Measurements from ENCODE around the gene YBX2. TPM values are rescaled to one million over a fixed set of nuclear protein-coding genes. Genes with fewer than 3 reads are reported as not detected.

The YBX2 gene
- total and polyA plus RNA-seq, 2 donors (not counting 3 experiments of a cell fraction or from before 2014, with no cell fraction given) = 0.15 to 0.31 TPM

GRCh38 chr17:7284911-7285310, 9.5 kb downstream of the YBX2 start:
- TF ChIP-seq CTCF (IDR thresholded peaks at IDR 0.05; ENCODE audit: extremely low read depth in 1 of 2, insufficient read depth in 1 of 2, low read depth in 1 of 2, low read length in 2 of 2) (no peak), POLR2AphosphoS5 (IDR thresholded peaks at IDR 0.05; ENCODE audit: insufficient read depth, low read depth, low read length) (no peak), GATA2 (IDR thresholded peaks at IDR 0.05; ENCODE audit: insufficient read depth, insufficient read length, low read depth, low read length) (no peak), JUN (IDR thresholded peaks at IDR 0.05; ENCODE audit: borderline replicate concordance, insufficient read depth, insufficient read length, low read depth) (no peak), POLR2A (IDR thresholded peaks at IDR 0.05; ENCODE audit: low read depth, low read length) (no peak), MYC (IDR thresholded peaks at IDR 0.05; ENCODE audit: low read depth, low read length) (no peak), FOS (IDR thresholded peaks at IDR 0.05; ENCODE audit: borderline replicate concordance, insufficient read depth, low read length) (no peak)
- FAIRE-seq (no peak), DNase-seq (ENCODE audit: low read depth, low spot score) (no peak)
- intact Hi-C loops (cut with micrococcal nuclease) (no loop called here), dilution Hi-C loops (cut with MboI; ENCODE audit: extremely low pct_ligation_motif_present, low sequenced_read_pairs) (no loop called here)
- no peaks in the 10 kb centered on the region for H3K9me3 ChIP-seq (replicated peaks; ENCODE audit: control insufficient read depth, insufficient read depth, low read length)
- ChIA-PET POLR2A (no interaction called here), CTCF (interaction anchor here (0.6 to 10.2 kb wide), 3 partner anchors 12 to 20 kb away, joined by 3 to 170 read pairs (median 5); no protein-coding TSS in a partner anchor)
- no peaks in the 10 kb centered on the region for H4K20me1 ChIP-seq (replicated peaks; ENCODE audit: control insufficient read depth, extremely low read depth, insufficient read depth, low read length)
- no peaks in the 10 kb centered on the region for H3K79me2 ChIP-seq (ENCODE audit: control insufficient read depth, insufficient read depth, low read length)
- H3K27ac ChIP-seq (ENCODE audit: insufficient read depth, low read depth, low read length) = no peak overlapping the region
- no peaks in the 10 kb centered on the region for H3K36me3 ChIP-seq (ENCODE audit: control insufficient read depth in 2 of 2, extremely low read depth in 1 of 2, insufficient read depth in 2 of 2, low read length in 2 of 2)
- no peak overlapping the region for H3K4me3 ChIP-seq (replicated peaks in 1 of 3; ENCODE audit: insufficient read depth in 1 of 3, low read depth in 1 of 3, low read length in 3 of 3)
- H3K4me2 ChIP-seq (ENCODE audit: insufficient read depth, low read length) = no peak overlapping the region
- no peak overlapping the region for H3K9ac ChIP-seq (replicated peaks; ENCODE audit: extremely low read depth, insufficient read depth, low read length)
- no TSS peak for BruUV-seq (replicated peaks)
- peaks cover 9% of the 10 kb centered on the region for H3K4me1 ChIP-seq (ENCODE audit: control insufficient read depth, extremely low read depth, insufficient read depth, low read length)
- H2AFZ ChIP-seq (ENCODE audit: low read depth, low read length) = no peak overlapping the region
- H3K9me1 ChIP-seq (replicated peaks; ENCODE audit: control insufficient read depth, extremely low read depth, insufficient read depth, low read length) = no peaks in the 10 kb centered on the region
- H3K27me3 ChIP-seq (ENCODE audit: control insufficient read depth in 2 of 2, insufficient read depth in 2 of 2, low read length in 2 of 2) = peaks cover 8 to 19% of the 10 kb centered on the region in 2 experiments

All from endothelial cell of umbilical vein (primary cell).